Head of caudate nucleus (tissue), 42 donors: ENCODE results near the gene HOXB1.
"Not testable (repeated sequence)": the region's sequence is repeated elsewhere in the genome, so short reads cannot be mapped to it uniquely, and the experiment has no call there.

Experiments
- DNase-seq, 42 donors: peaks; one replicate each; pipeline versions ENCODE4 v3.0.0 to v3.0.0-alpha.2; 2020 to 2021; ENCODE audit warnings: mixed read lengths in 7 of 42
- intact Hi-C: fragments of 100-400 bp; cut with DNase I; formaldehyde crosslinking; loops from one replicate; pipeline ENCODE4 v1.15.0; 2022

Gene HOXB1

GRCh38 chr17:48528936-48529682 is 1.7 kb downstream of the HOXB1 start:
- no peak for DNase-seq
- intact Hi-C loops = no loop called here

- no peak for DNase-seq
- intact Hi-C loops = no loop called here
Observed at GRCh38 chr17:48528153-48528935, 2.5 kb downstream of the HOXB1 start.

GRCh38 chr17:48527547-48527932 is 3.3 kb downstream of the HOXB1 start:
- no peak for DNase-seq
- intact Hi-C loops = no loop called here

GRCh38 chr17:48526608-48527546 is 3.9 kb downstream of the HOXB1 start:
- intact Hi-C loops = no loop called here
- DNase-seq = no peak

DNA sequence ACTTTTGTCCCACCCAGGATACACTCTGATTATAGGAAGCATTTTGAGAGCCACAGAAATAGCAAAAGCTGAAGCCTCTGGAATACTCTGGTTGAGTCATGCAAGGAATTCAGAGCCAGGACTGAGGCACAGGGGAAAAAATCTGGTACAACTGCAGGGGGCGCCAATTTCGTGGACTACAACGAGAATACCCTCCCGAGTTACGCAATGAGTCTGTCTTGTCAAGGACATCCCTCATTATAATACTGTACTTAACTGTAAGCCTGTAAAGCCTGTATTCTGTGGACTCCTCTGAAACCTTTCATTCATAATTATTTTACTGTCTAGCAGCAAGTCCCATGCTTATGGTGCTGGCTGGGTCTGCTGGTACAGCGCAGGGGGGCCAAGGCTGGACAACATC is 7.8 kb downstream of the HOXB1 start:
- intact Hi-C loops = no loop called here
- no peak for DNase-seq

DNA sequence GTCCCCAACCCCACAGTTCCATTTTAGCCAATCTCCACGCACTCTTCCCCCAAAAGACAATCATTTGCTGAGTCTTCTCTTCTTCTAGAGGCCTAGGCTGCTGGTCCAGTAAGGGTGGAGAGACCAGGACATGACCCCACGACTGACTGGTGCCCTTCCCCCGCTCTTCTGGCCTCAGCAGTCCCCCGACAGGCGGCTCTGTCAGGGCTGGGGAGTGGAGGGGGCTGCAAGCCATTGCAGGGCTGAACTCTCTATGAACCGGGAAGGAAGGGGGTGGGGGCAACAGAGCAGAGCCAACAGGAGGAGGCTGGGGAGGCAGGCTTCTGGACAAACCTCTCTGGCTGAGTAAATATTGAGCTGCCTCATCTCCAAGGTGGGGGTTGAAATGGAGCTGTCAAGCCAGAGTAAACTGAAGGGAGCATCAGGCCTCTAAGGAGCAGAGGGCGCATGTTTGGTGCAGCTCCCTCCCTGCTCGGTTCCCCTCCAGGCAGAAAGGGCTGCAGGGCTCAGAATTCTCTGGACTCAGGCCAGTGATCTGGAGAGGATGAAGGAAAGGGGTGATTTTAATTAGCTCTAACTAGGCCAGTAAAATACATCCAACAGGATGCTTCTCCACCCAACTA is 8.7 kb downstream of the HOXB1 start:
- intact Hi-C loops = no loop called here
- DNase-seq = no peak

DNA sequence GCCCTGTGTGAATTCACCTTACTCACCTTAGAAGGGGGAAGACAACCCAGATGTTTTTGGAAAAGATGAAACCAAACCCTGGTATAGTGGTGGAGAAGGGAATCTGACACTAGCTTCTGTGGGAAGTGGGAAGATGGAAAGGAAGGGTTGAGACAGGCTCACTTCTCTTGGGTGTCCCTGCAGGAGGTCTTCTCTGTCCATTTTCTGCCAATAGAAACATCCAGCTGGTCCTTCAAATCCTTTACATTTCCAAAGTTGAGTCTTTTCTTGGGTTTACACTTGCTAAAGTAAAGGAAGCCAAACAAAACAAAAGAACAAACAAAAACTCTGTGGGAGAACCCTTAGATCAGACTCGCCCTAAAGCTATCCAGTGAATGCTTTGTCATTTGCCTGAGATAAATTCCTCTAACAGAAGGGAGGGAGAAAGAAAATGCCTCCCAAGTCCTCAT is 10.2 kb downstream of the HOXB1 start:
- intact Hi-C loops = no loop called here
- no peak for DNase-seq

DNA sequence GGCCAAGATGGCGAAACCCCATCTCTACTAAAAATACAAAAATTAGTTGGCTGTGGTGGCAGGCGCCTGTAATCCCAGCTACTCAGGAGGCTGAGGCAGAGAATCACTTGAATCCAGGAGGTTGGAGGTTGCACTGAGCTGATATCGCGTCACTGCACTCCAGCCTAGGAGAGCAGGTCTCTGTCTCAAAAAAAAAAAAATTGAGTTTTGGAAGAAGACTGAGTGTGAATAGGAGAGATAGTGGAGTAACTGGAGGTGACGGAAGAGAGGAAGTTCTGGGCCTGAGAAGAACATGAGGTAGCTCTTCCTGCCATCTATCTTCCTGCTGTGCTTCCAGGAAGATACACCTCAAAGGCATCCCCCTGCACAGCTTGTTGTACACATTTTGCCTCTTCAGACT is 11.4 kb downstream of the HOXB1 start:
- intact Hi-C loops = no loop called here
- no peak for DNase-seq

- intact Hi-C loops = no loop called here
- no peak for DNase-seq
Observed at GRCh38 chr17:48517478-48517877, 13.3 kb downstream of the HOXB1 start.

DNA sequence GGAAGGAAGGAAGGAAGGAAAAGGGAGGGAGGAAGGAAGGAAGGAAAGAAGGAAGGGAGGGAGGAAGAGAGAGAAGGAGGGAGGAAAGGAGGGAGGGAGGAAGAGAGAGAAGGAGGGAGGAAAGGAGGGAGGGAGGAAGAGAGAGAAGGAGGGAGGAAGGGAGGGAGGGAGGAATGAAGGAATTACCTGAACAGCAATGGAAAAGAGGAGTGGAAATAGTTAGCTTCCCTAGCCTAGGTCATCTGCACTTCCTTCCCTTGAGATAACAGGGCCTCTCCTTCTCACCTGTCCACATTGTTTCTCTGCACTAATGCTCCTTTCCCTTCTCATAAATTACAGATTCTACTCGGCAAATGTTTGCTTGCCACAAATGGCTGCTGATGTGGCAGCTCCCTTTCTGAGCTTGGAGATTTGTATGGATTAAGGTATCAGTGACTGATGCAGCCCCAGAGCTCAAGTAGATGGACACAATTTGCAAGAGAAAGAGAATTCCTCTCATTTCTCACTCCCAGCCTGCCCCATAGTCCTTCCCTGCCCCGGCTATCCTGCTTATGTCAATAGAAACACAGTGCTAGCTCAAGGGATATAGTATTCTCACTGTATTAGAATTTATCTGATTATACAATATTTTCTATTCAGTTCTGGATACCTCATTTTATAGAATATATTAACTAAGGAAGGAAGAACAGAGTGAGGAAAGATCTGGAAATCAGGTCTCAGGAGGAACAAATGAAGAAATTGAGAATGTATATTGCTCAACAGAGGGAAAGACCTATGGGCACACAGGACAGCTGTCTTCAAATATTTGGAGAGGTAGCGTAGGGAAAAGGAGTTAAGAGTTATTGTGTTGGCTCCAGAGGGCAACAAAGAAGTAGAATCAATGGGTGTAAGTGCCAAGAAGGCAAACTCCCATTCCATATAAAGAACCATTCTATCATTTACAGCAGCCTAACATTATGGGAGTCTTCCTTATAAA is 14.6 kb downstream of the HOXB1 start:
- DNase-seq = no peak
- intact Hi-C loops = no loop called here

DNA sequence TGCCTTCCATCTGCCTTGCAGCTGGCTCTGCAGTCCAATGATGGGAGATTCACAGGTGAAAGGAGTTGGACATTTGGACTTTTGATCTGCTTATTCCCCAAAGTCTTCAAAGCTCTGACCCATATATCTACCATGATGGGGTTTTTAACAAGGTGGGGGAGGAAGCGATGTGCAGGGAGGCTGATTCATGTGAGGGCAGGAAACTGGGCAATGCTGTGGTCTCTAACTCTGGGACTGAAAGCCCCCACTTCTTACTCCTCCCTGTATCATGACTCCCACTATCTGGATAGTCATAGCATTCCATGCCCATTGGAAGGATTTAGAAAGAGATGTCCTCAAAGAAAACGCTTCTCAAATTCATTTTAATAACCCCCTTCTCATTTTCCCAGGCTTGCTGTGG is 16.3 kb downstream of the HOXB1 start:
- intact Hi-C loops = no loop called here
- no peak for DNase-seq

GRCh38 chr17:48513666-48514455 is 16.9 kb downstream of the HOXB1 start:
- intact Hi-C loops = no loop called here
- DNase-seq = no peak

- DNase-seq = no peak
- intact Hi-C loops = no loop called here
Observed at GRCh38 chr17:48513097-48513496, 17.7 kb downstream of the HOXB1 start.

- intact Hi-C loops = no loop called here
Observed at GRCh38 chr17:48510761-48511604, 19.8 kb downstream of the HOXB1 start.

GRCh38 chr17:48510381-48510760 is 20.4 kb downstream of the HOXB1 start:
- DNase-seq = no peak
- intact Hi-C loops = no loop called here

More at GRCh38 chr17:48510761-48511604, 19.8 kb downstream of the HOXB1 start:
- DNase-seq = no peak

DNA sequence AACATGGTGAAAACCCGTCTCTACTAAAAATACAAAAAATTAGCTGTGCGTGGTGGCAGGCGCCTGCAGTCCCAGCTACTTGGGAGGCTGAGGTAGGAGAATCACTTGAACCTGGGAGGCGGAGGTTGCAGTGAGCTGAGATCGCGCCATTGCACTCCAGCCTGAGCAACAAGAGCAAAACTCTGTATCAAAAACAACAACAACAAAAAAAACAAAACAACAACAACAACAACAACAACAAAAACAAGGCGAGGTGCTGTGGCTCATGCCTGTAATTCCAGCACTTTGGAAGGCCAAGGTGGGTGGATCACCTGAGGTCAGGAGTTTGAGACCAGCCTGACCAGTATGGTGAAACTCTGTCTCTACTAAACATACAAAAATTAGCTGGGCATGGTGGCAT is 21.1 kb downstream of the HOXB1 start:
- DNase-seq, intact Hi-C loops: not testable (repeated sequence)
